Dermis microvascular lymphatic vessel endothelial cell (primary cell): ENCODE measurements around the gene NELFCD. TPM values are rescaled to one million over a fixed set of nuclear protein-coding genes. Genes with fewer than 3 reads are reported as not detected.
"Not testable (repeated sequence)": the region's sequence is repeated elsewhere in the genome, so short reads cannot be mapped to it uniquely, and the experiment has no call there.

Experiments
- DNase-seq, 2 donors: peaks; one replicate each; pipeline versions ENCODE4 v3.0.0 to v3.0.0-alpha.2; 2010; ENCODE audit warnings: low read depth in 2 of 2
- total RNA-seq: library from RNA; depleted of rRNA; stranded (reverse); fragments of >200 nt; gene quantifications from 2 replicates; pipeline ENCODE4 v1.2.1, GENCODE V29; 2014

NELFCD gene
- total RNA-seq, 1 donor from 2014 or later: 51.3 TPM

DNA sequence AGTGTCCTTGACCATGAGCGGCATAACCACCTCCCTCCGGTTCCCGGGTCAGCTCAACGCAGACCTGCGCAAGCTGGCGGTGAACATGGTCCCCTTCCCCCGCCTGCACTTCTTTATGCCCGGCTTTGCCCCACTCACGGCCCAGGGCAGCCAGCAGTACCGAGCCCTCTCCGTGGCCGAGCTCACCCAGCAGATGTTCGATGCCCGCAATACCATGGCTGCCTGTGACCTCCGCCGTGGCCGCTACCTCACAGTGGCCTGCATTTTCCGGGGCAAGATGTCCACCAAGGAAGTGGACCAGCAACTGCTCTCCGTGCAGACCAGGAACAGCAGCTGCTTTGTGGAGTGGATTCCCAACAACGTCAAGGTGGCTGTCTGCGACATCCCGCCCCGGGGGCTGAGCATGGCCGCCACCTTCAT is 43.1 kb downstream of the NELFCD start:
- DNase-seq: no peak

DNA sequence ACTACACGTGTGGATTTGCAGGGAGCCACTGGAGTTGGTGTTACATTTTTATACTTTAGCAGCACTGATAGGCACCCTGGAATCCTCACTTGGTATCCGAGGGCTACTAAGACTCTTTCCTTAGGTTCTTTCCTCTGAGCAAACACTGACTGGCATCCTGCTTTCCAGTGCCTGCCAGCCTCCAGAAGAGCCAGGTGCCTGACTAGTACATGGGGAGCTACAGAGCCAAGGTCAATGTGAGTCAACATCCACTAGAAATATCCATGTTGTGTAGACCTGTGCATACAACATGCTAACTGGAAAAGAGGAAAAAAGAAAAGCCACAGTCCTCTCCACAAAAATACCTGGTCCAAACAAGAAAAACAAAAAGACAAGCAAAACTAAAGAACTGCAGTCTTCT is 44.0 kb downstream of the NELFCD start:
- no peak for DNase-seq

DNA sequence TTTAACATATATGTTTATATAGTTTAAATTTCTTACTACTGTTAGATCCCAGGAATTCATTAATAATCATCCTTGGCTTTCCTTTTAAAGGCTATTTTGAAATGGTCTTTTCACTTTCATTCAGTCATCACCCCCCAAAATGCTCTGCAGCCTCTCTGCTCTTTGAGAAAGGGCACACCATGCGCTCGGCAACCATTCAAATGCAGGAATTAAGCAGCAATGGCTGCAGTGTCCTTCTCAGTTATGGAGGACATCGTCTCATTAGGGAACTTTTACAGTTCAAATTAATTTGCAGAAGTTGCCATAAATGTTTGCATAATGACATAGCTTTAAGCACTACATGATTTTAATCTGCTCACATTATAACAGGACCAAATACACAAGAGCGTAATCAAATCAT is 44.5 kb downstream of the NELFCD start:
- no peak for DNase-seq

DNA sequence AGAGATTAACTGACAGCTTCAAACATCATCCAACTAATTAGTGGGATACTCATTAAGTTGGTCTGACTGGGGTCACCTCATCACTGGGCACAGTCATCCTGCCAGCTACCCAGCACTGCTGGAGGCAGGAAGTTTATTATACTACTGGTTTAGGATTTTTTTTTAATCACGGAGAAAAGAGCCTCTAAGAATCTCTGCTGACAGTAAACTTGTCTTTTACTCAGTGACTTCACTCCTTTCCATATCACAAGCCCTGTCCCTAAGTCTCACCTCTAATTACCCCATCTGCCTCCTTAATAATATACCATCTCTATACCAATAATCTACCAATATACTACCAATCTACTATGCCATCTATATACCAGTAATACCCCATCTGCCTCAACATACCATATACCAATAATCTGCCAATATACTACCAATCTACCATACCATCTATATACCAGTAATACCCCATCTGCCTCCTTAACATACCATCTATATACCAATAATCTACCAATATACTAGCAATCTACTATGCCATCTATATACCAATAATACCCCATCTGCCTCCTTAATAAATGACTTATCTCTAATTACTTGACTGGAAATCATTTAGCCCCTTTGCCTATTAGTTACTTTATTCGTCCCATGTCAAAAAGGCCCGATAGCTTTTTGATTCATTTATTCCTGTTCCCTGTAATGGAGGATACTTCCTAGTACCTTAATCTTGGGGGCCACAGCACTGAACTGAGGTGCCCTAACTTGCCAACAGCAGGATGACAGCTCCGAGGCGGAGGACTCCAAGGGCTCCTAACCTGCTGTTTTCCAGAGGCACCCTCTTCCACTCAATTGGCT is 46.1 kb downstream of the NELFCD start:
- DNase-seq: no peak

DNA sequence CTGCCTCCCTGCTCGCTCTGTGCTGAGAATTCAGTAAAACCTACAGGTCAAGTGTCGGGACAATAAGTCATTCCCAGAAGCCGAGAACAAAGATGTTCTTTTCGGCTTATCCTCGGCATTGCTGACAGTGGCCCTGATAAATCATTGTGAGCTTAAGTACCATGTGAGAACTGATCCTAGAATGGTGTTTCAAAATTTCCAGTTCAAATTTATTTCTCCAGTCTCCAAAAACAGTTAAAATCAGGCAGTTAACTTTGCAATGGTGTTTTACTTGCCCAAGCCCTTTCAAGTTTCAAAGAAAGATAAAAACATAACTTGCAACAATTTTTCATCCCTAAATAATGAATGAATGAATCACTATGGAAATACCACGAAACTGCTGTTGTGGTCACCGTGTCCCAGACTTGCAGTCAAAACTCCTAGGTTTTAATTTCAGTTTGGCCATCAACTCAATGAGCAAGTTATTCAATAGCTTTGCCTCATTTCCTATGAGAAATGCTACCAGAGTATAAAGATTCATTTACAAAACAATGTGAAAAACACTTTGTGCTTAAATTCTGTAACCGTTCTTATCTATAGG is 46.8 kb downstream of the NELFCD start:
- no peak for DNase-seq

DNA sequence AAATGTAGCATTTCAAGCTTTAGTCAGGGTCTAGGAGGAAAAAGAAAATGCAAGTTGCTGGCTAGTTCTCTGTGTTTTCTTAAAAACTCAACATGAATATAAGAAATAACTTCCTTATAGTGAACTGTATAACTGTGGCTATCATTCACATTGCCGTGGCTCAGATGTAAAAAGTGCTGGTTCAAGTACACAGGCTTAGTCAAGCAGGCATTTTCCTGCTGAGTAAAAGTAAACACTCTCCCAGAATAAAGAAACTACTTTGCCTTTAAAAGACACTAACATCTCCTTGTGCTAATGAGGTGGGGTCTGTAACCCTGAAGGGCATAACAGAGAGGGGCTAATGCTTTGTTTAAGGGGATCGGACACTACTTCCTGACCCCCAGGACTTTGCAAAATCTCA is 47.8 kb downstream of the NELFCD start:
- DNase-seq: no peak

DNA sequence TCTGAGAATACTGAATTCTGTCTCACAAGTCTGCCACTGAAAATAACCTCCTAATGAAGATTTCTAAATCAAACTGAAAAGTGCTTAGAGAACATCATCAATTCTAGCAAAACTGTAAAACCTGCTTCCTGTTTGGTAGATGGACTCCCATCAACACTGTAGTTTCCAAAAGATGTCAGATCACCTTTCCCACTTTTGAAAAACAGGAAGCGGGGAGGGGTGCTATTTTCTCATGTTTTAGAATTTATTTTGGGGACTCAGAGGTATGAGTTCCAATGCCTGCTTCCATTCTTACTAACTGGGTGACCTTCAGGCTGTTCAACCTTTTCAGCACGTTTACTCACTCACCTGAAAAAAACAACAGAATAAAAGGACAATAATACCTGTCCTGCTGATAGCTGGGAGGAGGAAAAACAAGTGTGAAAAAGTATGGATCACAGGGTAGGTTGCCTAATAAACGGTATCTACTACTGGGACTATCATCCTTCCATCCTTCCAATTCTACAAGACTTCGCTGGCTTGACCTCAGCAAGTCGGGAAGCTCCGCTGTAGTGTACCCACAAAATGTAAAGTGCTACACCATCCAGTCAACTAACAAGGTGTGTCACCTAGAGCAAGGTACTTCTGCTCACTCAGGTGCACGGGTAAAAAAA is 50.0 kb downstream of the NELFCD start:
- peak in 1 of 2 donors; percentile 24 for DNase-seq

DNA sequence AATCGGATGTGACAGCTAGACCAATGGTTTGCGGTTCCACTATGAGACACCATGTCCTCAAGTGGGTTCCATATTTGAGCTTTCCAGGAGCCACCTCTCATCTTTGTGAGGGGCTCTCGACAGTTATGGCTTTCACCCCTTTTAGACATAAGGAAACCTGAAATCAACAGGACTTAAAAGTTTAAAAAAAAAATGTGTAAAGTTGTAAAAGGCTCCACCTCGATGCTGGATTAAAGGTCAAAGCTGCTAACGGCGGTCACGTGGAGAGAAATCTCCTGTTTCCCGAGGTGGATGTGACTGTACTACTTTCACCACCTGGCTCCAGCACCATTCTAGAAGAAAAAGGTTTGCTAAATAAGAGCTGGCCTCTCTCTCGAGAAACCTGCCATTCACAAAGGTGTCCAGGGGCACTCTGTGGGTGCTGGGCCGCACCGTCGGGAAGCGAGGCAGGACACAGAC is 50.5 kb downstream of the NELFCD start:
- DNase-seq: no peak

DNA sequence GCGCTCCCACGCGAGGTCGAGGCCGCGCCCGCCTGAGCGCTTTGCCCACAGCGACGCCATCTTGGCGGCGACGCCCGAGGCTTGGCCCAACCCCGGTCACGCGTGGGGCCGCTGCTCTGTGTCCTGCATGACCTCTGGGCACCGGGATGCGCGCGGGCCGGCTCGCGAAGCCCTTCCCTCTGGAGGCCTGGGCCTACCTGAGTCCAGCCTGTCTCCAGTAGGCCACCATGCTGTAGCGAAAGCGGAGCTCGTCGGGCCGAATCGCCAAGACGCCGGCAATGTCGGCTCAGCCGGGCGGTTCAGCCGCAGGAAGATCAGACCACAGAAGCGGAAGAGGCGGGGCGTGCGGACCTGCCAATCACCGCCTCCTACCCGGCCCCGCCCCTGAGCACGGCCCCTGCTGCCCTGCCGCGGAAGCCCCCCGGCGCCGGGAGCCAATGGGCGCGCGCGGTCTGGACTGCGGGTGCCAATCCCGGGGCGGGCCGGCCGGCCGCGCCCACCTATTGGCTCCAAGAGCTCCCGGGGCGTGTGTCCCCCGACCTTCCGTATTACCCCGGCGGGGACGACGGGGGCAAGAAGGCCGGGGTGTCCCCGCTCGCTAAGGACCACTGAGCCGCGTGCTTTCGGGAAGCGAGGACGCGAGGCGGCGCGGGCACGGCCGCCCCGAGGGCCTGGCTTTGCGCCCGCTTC is 51.1 kb downstream of the NELFCD start, which contains the start of gene ATP5F1E:
ATP5F1E (minus strand) TSS at position 313 of the 690 bp plus-strand sequence; CDS start at position 229, 84 bp downstream.
- DNase-seq: peak; percentile 78 to 97

DNA sequence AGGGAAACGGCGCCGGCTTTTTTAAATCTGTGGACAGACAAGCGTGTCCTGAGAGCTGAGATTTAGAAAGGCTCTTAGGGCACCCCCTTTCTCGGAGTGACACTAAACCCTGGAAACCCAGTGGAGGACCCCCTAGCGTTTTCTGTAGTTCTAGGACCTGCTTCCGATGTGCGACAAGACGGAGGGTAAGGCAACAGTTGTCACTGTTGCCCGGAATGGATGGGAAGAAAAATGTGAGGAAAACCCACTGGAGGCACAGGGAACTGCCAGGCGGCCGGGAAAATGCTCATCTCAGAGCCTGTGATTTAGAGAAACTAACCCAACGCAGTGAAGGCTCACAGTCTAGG is 51.6 kb downstream of the NELFCD start:
- DNase-seq: peak in 1 of 2 donors; percentile 49

DNA sequence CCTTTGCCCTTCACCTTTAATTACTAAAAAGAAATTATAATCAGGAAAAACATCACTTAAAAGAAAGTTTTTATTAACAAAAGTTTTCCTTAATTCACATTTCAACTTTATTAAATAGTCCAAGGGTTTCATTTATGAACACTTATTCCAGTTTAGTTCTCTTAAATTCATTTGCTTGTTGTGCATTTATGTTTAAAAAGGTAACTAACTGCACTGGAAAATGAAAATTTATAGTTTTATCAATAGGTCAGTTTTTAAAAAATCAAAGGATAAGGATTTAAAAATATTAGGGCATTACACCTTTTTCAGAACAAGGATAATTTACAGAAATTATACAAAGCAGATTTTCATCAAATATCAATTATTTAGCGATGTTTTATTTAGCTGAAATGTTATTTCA is 52.0 kb downstream of the NELFCD start:
- no peak for DNase-seq

DNA sequence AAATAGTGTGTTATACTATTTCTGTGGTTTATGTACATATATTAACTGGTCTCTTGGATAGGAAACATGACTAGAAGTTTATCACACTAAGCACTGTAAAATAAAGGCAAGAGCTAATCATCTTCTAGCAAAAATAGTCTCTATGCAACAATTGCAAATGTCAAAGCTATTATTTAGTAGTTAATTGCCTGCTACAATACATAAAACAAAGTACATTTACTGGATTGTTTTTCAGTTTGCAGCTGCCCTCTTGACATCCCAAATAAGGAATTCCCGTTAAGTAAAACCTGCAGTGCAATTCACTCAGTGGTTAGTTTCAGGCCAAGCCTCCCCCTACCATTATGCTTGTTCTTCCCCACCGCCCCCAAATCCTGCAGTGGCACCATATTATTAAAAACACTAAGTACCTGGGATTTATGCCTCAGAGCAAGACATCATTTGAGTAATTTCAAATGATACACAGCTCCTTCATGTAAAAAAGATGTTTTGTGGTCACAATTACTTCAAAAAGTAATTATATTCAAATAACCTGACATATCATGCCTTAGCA is 52.6 kb downstream of the NELFCD start:
- no peak for DNase-seq

DNA sequence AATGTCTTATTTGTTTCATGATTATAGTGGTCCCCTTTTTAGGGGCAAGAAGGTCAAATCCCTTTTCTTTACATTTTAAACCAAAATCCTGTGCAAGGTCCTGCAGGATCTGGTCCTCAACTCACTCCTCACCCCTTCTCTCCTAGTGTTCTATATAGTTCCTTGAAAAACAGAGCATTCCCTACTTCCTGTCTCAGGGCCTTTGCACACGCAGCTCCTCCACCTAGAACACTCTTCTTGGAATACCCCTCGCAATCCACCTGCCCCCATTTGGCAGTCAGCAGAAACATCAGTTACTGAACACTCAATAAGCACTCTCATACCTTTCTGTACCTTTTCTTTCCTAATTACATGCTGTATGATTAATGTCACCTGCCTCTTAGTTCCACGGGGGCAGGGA is 54.3 kb downstream of the NELFCD start:
- DNase-seq: no peak

DNA sequence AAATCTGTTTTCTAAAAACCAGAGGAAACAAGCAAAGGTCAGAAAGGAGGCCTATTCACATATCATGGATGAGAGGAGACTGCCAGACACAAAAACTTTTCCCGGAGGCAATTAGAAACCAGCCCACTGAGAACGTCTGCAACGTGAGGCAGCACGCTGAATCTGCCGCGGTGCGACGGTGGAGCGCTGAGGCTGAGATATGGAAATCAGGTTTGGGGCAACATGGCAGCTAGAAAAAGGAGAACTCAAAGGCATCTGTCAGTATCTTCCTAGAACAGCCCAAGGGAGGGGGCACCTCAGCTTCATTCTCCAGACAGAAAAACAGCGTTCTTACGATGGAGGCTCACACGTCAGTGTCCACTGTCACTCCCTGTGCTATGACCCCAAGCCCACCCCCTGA is 56.3 kb downstream of the NELFCD start:
- DNase-seq: no peak

DNA sequence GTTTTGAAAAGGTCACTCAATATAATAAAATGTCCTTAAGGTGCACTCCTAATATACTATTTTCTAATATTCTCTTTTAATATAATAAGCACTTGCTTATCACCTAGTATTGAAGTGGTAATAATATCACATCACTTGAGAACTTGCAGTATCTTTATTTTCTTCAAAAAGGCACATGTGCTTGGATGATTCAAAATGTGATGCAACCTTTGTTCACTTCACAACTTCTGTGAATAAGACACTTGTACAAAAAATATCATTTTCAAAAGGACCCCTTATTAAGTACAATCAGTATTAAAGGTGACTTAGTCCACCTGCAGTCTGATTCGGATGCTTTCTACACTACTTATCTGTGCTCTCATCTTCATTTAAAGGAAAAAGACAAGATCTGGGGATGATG is 58.2 kb downstream of the NELFCD start:
- no peak for DNase-seq

DNA sequence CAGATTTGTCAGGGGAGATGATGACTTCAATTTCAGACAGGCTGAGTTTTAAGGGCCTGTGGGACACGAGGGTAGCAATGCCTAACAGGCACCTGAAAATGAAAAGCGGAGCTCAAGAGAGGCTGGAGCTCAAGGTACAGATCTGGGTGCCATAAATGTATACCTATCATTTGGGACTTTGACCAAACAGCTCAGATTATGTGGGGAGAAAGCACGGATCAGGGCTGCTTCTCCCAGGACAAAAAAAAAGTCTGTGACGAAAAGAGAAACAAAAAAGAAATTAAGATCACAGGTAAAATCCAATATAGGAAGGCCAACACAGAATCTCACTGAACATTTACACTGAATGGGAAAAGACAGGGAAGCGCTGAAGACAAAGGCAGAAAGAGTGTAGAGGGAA is 59.6 kb downstream of the NELFCD start:
- no peak for DNase-seq

DNA sequence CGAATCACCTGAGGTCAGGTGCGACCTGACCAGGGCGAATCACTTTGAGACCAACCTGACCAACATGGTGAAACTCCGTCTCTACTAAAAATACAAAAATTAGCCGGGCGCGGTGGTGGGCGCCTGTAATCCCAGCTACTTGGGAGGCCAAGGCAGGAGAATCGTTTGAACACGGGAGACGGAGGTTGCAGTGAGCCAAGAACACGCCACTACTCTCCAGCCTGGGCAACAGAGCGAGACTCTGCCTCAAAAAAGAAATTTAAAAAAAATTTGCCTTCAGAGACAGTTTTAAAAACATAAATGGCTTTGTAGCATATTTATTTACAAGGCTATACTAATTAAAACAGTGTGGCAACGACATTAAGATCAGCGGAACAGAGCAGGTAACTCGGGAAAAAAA is 60.4 kb downstream of the NELFCD start:
- not testable (repeated sequence) for DNase-seq

DNA sequence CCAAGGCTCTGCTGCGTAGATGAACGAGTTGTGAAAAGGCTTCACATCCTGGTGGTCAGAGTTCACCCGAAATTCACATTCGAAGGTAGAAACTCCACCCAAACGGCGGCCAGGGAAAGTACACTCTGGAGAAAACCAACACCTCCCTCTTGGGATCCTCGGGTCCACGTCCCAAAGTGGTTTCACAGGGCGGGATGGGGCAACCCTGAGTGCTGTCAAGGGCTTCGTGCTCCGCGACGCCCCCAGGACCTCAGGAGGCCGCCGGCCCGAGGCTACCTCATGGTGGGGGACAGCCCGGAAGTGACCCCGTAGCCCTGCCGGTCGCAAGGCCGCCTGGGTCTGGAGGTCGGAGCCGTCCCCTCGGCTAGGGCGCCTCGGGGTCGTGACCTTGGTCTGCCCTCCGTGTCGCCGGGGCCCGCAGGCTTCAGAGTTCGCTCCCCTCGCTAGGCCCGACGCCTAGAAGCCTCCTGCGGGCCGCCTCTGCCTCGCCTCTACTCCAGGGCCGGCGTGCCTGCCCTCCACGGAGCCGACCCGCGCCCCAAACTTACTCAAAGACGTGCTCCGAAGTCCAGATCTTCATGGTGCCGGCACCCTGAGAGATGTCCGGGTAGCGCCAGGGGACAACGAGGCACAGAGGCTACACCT is 61.2 kb downstream of the NELFCD start, which contains the start of gene PRELID3B:
PRELID3B (minus strand) TSS at position 636 of the 645 bp plus-strand sequence; CDS start at position 580, 56 bp downstream.
- peak in 1 of 2 donors; percentile 23 for DNase-seq

DNA sequence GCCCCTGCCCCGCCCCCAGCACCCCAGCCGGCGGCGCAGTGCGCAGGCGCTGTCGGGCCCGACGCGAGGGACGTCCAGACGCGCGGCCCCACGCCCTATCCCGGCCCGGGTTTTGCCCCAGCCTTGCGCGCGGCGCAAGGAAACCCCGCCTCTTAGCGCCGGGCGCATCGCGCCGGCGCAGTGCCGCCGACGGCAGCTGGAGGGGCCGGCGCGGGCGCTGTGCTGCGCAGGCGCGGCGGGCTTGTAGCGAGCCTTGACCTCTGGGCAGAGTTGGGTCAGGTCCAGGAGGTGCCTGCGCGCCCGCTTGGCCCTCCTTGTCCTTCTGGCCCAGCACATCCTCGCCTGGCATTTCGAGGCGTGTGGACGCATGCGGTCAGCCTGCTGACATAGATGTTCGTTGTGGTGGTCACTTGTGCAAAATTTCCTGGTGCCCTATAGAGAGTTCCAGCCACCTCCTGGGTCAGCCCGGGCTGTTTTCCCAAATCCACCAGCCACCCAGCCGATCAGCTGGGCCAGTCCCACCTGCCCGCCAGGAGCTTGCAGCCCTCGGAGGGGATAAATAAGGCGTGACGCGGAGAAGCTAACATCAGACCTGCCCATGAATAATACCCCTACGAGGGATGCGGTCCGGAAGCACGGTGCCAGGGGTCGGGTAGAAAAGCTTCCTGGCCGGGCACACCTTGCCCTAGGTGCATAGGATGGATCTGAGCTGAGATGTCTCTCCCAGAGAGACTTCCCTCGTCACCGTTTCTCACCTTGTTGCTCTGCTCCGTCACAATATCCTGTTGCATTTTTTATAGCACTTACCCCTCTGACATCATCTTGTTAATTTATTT is 62.0 kb downstream of the NELFCD start:
- DNase-seq: peak; percentile 75 to 89

DNA sequence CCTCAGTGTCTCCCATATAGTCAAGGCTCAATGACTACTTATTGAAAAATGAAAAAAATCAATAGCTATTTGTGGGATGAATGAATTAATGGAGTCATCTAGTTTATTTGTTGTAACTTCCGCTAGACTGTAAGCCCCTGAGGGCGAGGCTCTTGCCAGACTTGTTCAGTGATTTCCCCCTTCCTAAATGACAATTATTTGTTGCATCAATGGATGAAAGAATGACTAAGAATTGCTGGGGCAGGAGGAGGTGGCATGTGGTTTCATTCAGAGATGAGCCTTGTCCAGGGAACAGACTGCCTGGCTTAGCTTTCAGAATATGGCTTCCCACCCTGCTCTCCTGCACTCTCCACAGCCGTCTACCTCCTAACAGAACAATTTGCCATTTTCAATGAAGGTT is 62.6 kb downstream of the NELFCD start:
- no peak for DNase-seq
